GM19438 (cell line): Measurements from ENCODE around the gene IFT27.

ENCODE experiments used
- ATAC-seq: cut with Tn5 transposase; IDR thresholded peaks from one replicate; pipeline ENCODE4 v1.9.1; 2021; ENCODE audit warnings: low read depth; ENCODE audit not compliant: unreplicated experiment

IFT27 gene

DNA sequence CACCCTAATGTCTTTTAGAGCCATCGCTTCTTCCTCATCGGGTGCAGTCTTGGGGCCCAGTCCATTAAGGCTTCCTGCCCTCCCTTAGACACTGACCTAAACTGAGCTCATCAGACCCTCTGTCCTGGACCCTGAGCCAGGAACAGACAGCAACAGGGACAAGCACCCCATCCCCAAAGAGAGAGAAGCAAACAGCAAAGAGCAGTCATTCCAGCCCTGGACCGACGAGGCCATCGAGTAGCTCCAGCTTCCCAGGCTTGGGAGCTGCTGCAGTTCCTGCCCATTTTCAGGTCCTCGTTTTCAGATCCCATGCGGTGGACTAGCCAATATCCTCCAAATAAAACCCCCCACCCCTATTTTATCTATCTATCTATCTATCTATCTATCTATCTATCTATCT is 46.6 kb downstream of the IFT27 start:
- ATAC-seq, result no peak

DNA sequence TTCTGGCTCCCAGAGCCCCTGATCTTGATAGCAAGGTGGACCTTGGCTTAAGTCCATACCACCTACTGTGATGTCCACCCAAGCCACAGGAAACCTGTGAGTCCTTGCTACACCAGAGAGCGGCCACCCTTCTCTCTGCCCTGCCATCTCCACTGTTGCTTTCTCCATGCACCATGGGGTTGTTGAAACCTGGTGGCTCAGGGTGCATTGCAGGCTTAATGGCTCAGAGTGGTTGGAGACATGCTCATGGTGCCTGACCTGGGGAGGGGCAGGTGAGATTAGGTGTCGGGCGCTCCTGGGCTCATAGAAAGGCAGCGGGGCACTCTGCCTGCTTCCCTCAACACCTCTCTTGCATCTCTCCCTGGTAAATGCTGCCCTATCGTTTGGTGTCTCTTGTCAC is 47.4 kb downstream of the IFT27 start:
- no peak for ATAC-seq

DNA sequence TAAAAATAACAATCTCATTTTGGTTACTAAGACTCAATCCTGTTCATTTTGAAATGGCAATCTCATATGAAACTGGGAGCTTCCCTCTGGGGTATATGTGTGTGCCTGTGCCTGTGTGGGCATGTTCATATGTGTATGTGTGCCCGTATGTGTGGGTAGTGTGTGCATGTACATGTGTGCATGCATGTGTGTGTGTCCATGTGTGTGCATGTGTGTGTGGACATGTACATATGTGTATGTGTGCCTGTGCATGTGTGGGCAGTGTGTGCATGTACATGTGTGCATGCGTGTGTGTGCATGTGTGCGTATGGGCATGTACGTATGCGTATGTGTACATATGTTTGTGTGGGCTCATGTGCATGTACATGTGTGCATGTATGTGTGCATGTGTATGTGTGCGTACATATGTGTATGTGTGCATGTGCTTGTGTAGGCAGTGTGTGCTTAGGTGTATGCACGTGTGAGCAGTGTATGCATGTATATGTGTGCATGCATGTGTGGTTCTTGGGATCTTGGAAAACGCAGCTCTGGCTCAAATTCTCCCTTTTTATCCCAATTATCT is 47.9 kb downstream of the IFT27 start:
- no peak for ATAC-seq

DNA sequence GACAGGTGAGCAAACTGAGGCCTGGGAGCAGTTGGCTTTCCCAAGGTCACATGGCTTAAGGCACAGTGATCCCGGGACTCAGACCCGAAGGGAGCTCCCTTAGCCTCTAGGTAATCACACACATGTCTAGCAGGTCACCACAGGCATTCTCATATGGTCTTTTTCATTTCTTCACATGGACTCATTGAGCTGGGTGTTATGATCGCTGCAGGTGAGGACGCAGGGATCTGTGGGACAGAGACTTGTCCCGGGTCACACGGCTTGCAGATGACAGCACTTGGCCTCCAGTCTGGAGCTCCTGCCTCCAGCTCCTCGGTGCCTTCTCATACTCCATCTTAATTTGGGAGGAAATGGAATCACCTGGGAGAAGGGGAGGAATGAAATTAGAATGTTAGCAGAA is 48.8 kb downstream of the IFT27 start:
- no peak for ATAC-seq

DNA sequence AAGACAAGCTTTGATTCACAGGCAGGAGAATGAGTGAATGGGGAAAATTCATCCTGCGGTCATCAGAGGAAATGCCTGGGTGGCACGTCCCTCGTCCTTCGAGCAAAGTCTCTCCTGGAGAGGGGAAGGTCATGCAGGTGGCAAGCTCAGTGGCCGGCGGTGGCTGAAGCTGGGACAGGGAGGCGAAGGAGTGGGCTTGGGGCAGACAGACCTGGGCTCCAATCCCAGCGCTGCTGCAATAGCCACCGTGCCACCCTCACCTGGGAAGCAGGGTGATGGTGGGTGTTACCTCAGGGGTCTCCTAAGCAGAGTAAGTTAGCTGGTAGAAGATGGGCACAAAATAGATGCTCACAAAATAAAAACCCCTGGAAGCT is 49.9 kb downstream of the IFT27 start:
- no peak for ATAC-seq

DNA sequence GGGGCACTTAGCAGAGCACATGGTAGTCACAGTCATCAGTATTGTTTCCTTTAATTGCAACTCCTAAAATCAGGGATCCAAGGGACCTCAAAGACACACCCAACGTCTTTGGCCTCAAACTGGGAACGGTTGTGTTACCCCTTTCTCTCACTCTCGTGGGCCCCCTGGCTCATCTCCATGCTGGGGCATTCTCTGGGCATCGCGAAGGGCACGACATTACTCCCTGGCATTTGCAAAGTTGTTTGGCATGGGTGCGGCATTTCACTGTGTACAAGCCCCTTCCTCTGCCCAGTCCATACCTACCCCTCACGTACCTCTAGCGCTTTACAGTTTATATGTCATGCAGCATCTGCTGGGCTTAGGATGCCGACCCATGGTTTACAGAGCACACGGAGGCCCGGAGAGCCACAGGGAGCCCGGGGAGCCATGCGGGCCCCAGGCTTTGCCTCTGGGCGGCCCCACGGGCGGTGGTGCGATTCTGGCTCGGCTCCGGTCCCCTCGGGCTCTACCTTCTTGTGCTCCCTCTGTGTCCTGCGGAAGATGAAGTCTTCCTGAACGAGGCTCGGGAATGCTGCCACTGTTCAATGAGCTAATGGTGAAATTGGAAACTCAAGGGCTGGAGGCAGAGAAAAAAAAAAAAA is 50.4 kb downstream of the IFT27 start:
- ATAC-seq, result no peak

DNA sequence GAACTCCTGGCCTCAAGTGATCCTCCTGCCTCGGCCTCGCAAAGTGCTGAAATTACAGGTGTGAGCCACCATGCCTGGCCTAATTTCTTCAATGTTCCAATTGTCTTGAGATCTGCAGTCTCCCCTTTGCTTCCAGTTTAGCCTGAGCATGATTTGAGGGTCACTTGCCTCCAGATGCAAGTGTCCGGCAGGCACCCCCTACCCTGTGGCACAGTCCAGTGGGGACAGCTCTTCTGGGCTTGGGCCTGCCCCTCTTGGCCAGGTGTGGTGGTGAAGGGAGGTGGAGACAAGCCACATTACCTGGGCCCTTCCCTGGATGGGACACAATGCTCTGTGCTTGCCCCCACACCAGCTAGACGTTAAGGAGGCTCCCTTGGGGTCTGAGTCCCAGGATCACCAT is 51.1 kb downstream of the IFT27 start:
- ATAC-seq, result no peak

DNA sequence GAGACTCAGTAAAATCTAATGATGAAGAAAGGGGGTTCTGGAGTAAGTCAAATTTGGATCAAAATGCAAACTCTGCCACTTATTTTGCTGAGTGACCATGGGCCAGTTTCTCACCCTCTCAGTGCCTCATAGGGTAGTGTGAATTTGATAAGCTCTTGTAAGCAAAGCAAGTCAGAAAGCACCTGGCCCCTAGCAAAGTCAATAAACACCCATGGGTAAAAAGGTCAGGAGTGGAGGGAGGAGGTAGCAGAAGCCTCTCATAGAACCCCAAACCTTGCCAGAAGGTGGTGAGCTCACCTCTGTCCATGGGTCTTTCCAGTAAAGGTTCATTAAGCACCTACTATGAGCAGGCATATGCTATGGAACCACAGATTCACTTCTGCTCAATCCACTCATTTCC is 53.9 kb downstream of the IFT27 start:
- ATAC-seq, result no peak

DNA sequence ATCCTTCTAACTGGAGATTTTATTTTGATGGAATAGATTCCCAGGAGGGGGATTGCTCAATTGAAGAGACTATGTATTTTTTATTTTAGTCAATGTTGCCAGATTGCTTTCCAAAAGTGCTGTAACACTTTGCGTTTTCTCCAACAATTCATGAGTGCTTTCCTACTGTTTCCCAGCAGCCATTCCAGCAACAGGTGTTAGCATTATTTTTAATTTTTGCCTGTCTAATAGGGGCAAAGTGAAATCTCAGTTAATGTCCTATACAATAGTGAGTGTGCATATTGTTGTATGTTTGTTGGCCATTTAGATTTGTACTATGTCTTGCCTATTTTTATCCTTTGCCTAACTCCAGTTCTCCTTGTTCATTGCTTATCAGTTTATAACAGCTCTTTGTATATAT is 60.3 kb downstream of the IFT27 start:
- ATAC-seq, result no peak

DNA sequence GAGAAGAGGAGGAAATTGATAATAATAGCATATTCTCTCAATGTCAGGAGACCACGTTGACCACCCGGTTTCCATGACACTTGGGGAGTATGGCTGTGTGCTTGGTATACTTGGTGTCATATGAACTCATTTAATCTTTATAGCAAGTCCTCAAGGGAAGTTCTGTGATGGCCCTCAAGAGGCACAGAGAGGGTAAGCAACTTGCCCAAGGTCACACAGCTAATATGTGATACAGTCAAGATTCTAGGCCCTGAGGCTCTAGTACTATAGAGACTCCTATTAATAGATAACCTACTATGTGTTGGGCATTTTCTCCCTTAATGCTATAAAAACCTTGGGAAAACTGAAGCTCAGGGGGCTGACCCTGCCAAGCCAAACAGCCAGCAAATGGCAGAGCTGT is 61.8 kb downstream of the IFT27 start:
- no peak for ATAC-seq

DNA sequence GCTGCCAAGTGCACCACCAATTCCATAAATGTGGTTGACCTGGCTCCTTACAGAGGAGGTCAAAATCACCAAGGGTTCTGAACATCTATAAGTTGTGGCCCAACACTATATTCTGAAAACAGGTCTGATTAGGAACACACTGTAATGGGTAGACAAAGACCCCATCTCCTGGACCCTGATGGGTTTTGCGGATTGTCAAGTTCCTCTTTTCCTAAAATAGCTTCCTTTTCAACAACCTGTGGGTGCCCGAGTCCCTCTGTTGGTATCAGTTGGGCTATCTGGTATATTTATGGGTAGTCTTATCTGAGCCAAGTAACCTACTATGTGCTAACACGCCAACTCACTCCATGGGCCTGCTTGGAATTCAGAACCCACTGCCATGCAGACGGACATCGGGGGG is 62.5 kb downstream of the IFT27 start:
- ATAC-seq, result no peak
